H1 (cell line): ENCODE data around the gene TUT1. TPM values are rescaled to one million over a fixed set of nuclear protein-coding genes. Genes with fewer than 3 reads are reported as not detected.

Experiments
- CTCF ChIA-PET: fragments of 300-600 bp; sonication (Branson Sonifier 250); formaldehyde crosslinking; loops from one replicate; lab custom pipeline; 2021; ENCODE audit not compliant: partially characterized antibody; lab: Charles Lee
- POLR2A ChIA-PET: fragments of 300-600 bp; sonication (Branson Sonifier 250); formaldehyde crosslinking; loops from one replicate; lab custom pipeline; 2021; ENCODE audit warnings: inconsistent platforms; ENCODE audit not compliant: partially characterized antibody; lab: Charles Lee
- DNase-seq, 2 experiments: peaks; one replicate each; pipeline versions ENCODE4 v3.0.0 to v3.0.0-alpha.2; 2010 to 2022; ENCODE audit warnings: low spot score in 2 of 2, low read depth in 1 of 2, mixed read lengths in 1 of 2
- FAIRE-seq: peaks from 2 replicates; lab custom pipeline; 2011; peaks lifted over from hg19 to GRCh38; lab: Jason Lieb, UNC
- H2AFZ ChIP-seq: 2 replicates; pipeline ENCODE4 v1.8.1; 2012; ENCODE audit warnings: low read length, inconsistent platforms
- H2AK5ac ChIP-seq: 2 replicates; pipeline ENCODE4 v1.6.1; 2013; ENCODE audit warnings: low read depth, low read length
- H2BK120ac ChIP-seq: replicated peaks from 2 replicates; pipeline ENCODE3; 2013; ENCODE audit warnings: low read depth, low read length, inconsistent platforms
- H2BK12ac ChIP-seq: 2 replicates; pipeline ENCODE4 v1.6.1; 2013; ENCODE audit warnings: low read depth, low read length
- H2BK15ac ChIP-seq: 2 replicates; pipeline ENCODE4 v1.6.1; 2013; ENCODE audit warnings: low read length
- H2BK20ac ChIP-seq: 2 replicates; pipeline ENCODE4 v1.6.1; 2013; ENCODE audit warnings: low read length
- H2BK5ac ChIP-seq: 2 replicates; pipeline ENCODE4 v1.6.1; 2013; ENCODE audit warnings: low read depth, low read length
- H3K14ac ChIP-seq: 2 replicates; pipeline ENCODE4 v1.6.1; 2013; ENCODE audit warnings: inconsistent platforms; ENCODE audit not compliant: insufficient read length
- H3K18ac ChIP-seq: 2 replicates; pipeline ENCODE4 v1.6.1; 2013; ENCODE audit warnings: low read length; ENCODE audit errors: extremely low read depth
- H3K23ac ChIP-seq: 2 replicates; pipeline ENCODE4 v1.6.1; 2013; ENCODE audit warnings: inconsistent platforms; ENCODE audit not compliant: insufficient read length
- H3K23me2 ChIP-seq: 2 replicates; pipeline ENCODE4 v1.6.1; 2013; ENCODE audit warnings: low read depth, low read length
- H3K27ac ChIP-seq: 2 replicates; pipeline ENCODE4 v1.6.1; 2011; ENCODE audit warnings: low read depth, low read length, inconsistent platforms
- H3K27me3 ChIP-seq, 4 experiments: replicated peaks in 1 of 4; 1 replicate in 1 of 4; 2 replicates in 3 of 4; pipeline versions ENCODE4 v1.6.1 to v1.8.1; 2011 to 2013; ENCODE audit warnings: low read length in 3 of 4, mild to moderate bottlenecking in 3 of 4, inconsistent platforms in 2 of 4, mixed read lengths in 2 of 4, moderate library complexity in 1 of 4; ENCODE audit not compliant: control insufficient read depth in 3 of 4, insufficient read depth in 3 of 4; ENCODE audit errors: extremely low read depth in 1 of 4
- H3K36me3 ChIP-seq, 4 experiments: 2 replicates each; pipeline versions ENCODE4 v1.6.1 to v1.8.1; 2011 to 2013; ENCODE audit warnings: mild to moderate bottlenecking in 4 of 4, low read length in 3 of 4, moderate library complexity in 2 of 4, control low read depth in 1 of 4, inconsistent platforms in 1 of 4; ENCODE audit not compliant: insufficient read depth in 4 of 4, control insufficient read depth in 2 of 4
- H3K4ac ChIP-seq: replicated peaks from 2 replicates; pipeline ENCODE3; 2013; ENCODE audit warnings: low read length, low read depth, mixed read lengths, inconsistent platforms; ENCODE audit not compliant: insufficient read length
- H3K4me1 ChIP-seq, 4 experiments: replicated peaks in 1 of 4; 1 replicate in 1 of 4; 2 replicates in 3 of 4; pipeline versions ENCODE4 v1.6.1 to v1.8.1; 2011 to 2013; ENCODE audit warnings: low read length in 3 of 4, inconsistent platforms in 2 of 4, mixed read lengths in 1 of 4; ENCODE audit not compliant: insufficient read depth in 4 of 4, control insufficient read depth in 3 of 4
- H3K4me2 ChIP-seq, 2 experiments: 2 replicates each; pipeline versions ENCODE4 v1.6.1 to v1.8.1; 2011 to 2013; ENCODE audit warnings: low read depth in 2 of 2, low read length in 2 of 2, control low read depth in 1 of 2, inconsistent platforms in 1 of 2, mild to moderate bottlenecking in 1 of 2; ENCODE audit not compliant: insufficient read depth in 1 of 2
- H3K4me3 ChIP-seq, 4 experiments: fragments of 200-600, 300-600 bp in 1 of 4; sonication (generic), shearing (Covaris generic), sonication (Bioruptor Twin) in 1 of 4; 2 replicates each; pipeline versions ENCODE4 v1.5.1 to v1.8.1; 2011 to 2016; ENCODE audit warnings: low read length in 4 of 4, low read depth in 3 of 4, control low read depth in 2 of 4, inconsistent platforms in 2 of 4, mild to moderate bottlenecking in 2 of 4, mixed read lengths in 1 of 4, moderate library complexity in 1 of 4; ENCODE audit not compliant: insufficient read depth in 2 of 4; ENCODE audit errors: extremely low read depth in 1 of 4
- H3K56ac ChIP-seq: replicated peaks from 2 replicates; pipeline ENCODE3; 2013; ENCODE audit warnings: low read depth, mild to moderate bottlenecking, mixed read lengths, low read length, inconsistent platforms; ENCODE audit not compliant: insufficient read length
- H3K79me1 ChIP-seq: 2 replicates; pipeline ENCODE4 v1.6.1; 2013; ENCODE audit warnings: low read depth, low read length, control low read depth
- H3K79me2 ChIP-seq, 2 experiments: 2 replicates each; pipeline versions ENCODE4 v1.6.1 to v1.8.1; 2012 to 2013; ENCODE audit warnings: low read length in 2 of 2, mild to moderate bottlenecking in 2 of 2, inconsistent platforms in 1 of 2; ENCODE audit not compliant: insufficient read depth in 2 of 2, control insufficient read depth in 1 of 2
- H3K9ac ChIP-seq, 4 experiments: replicated peaks in 1 of 4; 1 replicate in 1 of 4; 2 replicates in 3 of 4; pipeline versions ENCODE4 v1.6.1 to v1.8.1; 2011 to 2013; ENCODE audit warnings: low read depth in 3 of 4, low read length in 3 of 4, control low read depth in 2 of 4, mild to moderate bottlenecking in 2 of 4, moderate library complexity in 2 of 4, inconsistent platforms in 1 of 4; ENCODE audit errors: extremely low read depth in 1 of 4
- H3K9me3 ChIP-seq, 2 experiments: 2 replicates each; pipeline versions ENCODE4 v1.6.1 to v1.8.1; 2012 to 2013; ENCODE audit warnings: mild to moderate bottlenecking in 2 of 2, moderate library complexity in 2 of 2, control low read depth in 1 of 2, inconsistent platforms in 1 of 2, low read depth in 1 of 2, low read length in 1 of 2, mixed read lengths in 1 of 2; ENCODE audit not compliant: insufficient read depth in 2 of 2
- H4K20me1 ChIP-seq, 2 experiments: replicated peaks in 1 of 2; 2 replicates each; pipeline versions ENCODE3 to v1.8.1; 2011 to 2013; ENCODE audit warnings: inconsistent platforms in 2 of 2, low read length in 2 of 2, mild to moderate bottlenecking in 1 of 2; ENCODE audit not compliant: insufficient read depth in 2 of 2, control insufficient read depth in 1 of 2
- H4K5ac ChIP-seq: 2 replicates; pipeline ENCODE4 v1.6.1; 2013; ENCODE audit warnings: low read length, low read depth, mixed read lengths, inconsistent platforms; ENCODE audit not compliant: insufficient read length
- H4K8ac ChIP-seq: 2 replicates; pipeline ENCODE4 v1.8.0; 2013; ENCODE audit warnings: mild to moderate bottlenecking, moderate library complexity, low read length, inconsistent platforms; ENCODE audit not compliant: insufficient read depth; ENCODE audit errors: extremely low read depth
- H4K91ac ChIP-seq: replicated peaks from 2 replicates; pipeline ENCODE3; 2013; ENCODE audit warnings: low read length, mixed read lengths, inconsistent platforms; ENCODE audit not compliant: insufficient read length
- CHD1 ChIP-seq: IDR thresholded peaks from 2 replicates; pipeline ENCODE4 v1.6.1; 2012; ENCODE audit warnings: low read depth, low read length, improper control_type of control experiment
- JUND ChIP-seq: IDR thresholded peaks from 2 replicates; pipeline ENCODE4 v1.6.1; 2011; ENCODE audit warnings: mild to moderate bottlenecking, improper control_type of control experiment, low read length
- RBBP5 ChIP-seq: IDR thresholded peaks from 2 replicates; pipeline ENCODE4 v1.7.1; 2012; ENCODE audit warnings: low read depth, mild to moderate bottlenecking, inconsistent platforms, low read length, moderate library complexity, borderline replicate concordance
- RFX5 ChIP-seq: IDR thresholded peaks from 2 replicates; pipeline ENCODE4 v1.6.1; 2011; ENCODE audit warnings: low read depth, low read length, improper control_type of control experiment, borderline replicate concordance
- SIN3A ChIP-seq, 2 experiments: IDR thresholded peaks in 1 of 2; conservative IDR thresholded peaks in 1 of 2; 2 replicates each; pipeline ENCODE4 v1.6.1; 2011 to 2012; ENCODE audit warnings: low read length in 2 of 2, improper control_type of control experiment in 1 of 2, low read depth in 1 of 2, mild to moderate bottlenecking in 1 of 2
- SP1 ChIP-seq: IDR thresholded peaks from 2 replicates; pipeline ENCODE4 v1.6.1; 2011; ENCODE audit warnings: low read depth, low read length
- TAF7 ChIP-seq: optimal IDR thresholded peaks from 2 replicates; pipeline ENCODE3; 2011; ENCODE audit warnings: low read depth, mild to moderate bottlenecking, inconsistent platforms, low read length, moderate library complexity, borderline replicate concordance
- TBP ChIP-seq: IDR thresholded peaks from 2 replicates; pipeline ENCODE4 v1.6.1; 2011; ENCODE audit warnings: low read depth, low read length, improper control_type of control experiment
- YY1 ChIP-seq: IDR thresholded peaks from 2 replicates; pipeline ENCODE4 v1.6.1; 2011; ENCODE audit warnings: low read depth, mild to moderate bottlenecking, low read length
- WGBS, 2 experiments: shearing (Covaris generic) in 1 of 2; methylation state at CpG; one replicate each; pipeline versions ENCODE4 v1.1.6 to v1.1.7; 2013 to 2015; ENCODE audit warnings: low lambda C conversion rate in 2 of 2, mixed read lengths in 2 of 2, inconsistent platforms in 1 of 2, low coverage in 1 of 2, missing lambda C conversion rate in 1 of 2; ENCODE audit not compliant: insufficient replicate concordance in 2 of 2, insufficient coverage in 1 of 2, insufficient read length in 1 of 2; ENCODE audit errors: extremely low coverage in 1 of 2, missing lambda C conversion rate in 1 of 2; 5-methylcytosine and 5-hydroxymethylcytosine counted together
- polyA plus RNA-seq, 7 experiments: library from polyadenylated mRNA; depleted of rRNA in 3 of 7; stranded (reverse) in 5 of 7; unstranded in 2 of 7; fragments of >200 nt in 5 of 7; fragments of 200-250 nt in 2 of 7; gene quantifications; 1 replicate in 5 of 7; 2 replicates in 1 of 7; 4 replicates in 1 of 7; pipeline versions ENCODE4 v1.2.1 to v1.2.3, GENCODE V29; 2011 to 2013; ENCODE audit warnings: missing spikeins in 2 of 7, mixed read lengths in 2 of 7
- total RNA-seq: library from RNA; stranded (reverse); fragmentation: NEBNext Ultra II Directional; extraction: Animal tissue kit (Norgen Biotek cat#: 25700); gene quantifications from 2 replicates; pipeline ENCODE4 v1.2.1, GENCODE V29; 2021
- TF ChIP-seq, protein P1 (sequence below): IDR thresholded peaks from 2 replicates; pipeline ENCODE4 v1.6.1; 2012; ENCODE audit warnings: inconsistent platforms

TUT1 gene
- total and polyA plus RNA-seq, 2 of the 8 experiments (the other 6 are each of a cell fraction or from before 2014, with no cell fraction given): 17.8 to 24.6 TPM

DNA sequence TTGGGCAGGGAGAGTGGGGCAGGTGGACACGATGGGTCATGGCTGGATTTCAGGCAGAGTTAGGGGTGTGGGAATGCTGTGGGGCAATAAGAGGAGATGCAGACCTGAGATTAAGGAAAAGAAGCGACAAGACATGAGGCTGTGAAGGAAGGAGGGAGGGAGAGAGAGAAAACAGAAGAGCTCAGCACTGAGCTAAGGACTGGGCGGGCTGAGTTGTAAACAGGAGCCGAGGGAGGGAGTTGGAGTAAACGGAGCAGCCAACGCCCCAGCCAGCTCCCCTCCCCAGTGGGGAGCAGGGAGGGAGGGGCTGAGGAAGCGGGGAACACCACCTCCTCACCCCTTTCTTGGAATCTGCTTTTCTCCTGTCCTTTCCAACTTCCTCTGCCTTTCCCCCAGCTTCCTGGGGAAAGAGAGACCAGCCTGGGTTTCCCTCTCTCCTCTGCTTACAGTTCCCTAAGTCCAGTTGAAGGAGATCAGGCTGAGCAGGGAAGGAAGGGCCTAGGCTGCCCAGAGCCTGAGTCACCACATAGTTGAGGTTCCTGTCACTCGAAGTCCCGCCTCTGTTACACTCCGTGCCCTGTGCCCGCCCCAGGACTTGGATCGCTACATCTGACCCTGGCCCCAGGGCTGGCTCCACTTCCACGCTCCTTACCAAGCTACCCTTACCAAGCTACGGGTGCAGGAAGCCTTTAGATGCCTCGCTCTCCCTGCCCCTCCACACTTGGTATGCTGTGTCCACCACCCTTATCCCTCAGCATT lies 38.1 kb downstream of the TUT1 start:
- ChIA-PET POLR2A (interaction anchor here (0.5 to 20.3 kb wide), 13 partner anchors 11 to 288 kb away, joined by 3 to 336 read pairs (median 5); partner anchors contain the start of genes C11orf98, CSKMT, EEF1G and TUT1), CTCF (interaction anchor here (0.6 to 10.9 kb wide), 12 partner anchors 8 to 469 kb away, joined by 3 to 161 read pairs (median 4); no protein-coding TSS in a partner anchor)
- Histone ChIP-seq H2BK120ac (peak overlapping the region; percentile 17), H3K27me3 (peaks cover 0 to 12% (median 10%) of the 10 kb centered on the region in 4 experiments; a peak in 5 of 7 replicates), H3K36me3 (peaks cover 3 to 13% (median 5%) of the 10 kb centered on the region in 4 experiments; a peak in 6 of 8 replicates), H3K79me2 (no peaks in the 10 kb centered on the region), H3K23ac (no peak overlapping the region), H2AK5ac (peak overlapping the region; percentile 94), H3K23me2 (peaks cover 2% of the 10 kb centered on the region; the same call in 1 of the 2 replicates), H3K27ac (peak overlapping the region; percentile 91), H3K9ac (peak overlapping the region in 3 of 4 experiments; percentile 26 to 72 (median 70); a peak in 5 of 7 replicates), H3K9me3 (no peaks in the 10 kb centered on the region), H4K5ac (peak overlapping the region; percentile 14), H3K14ac (no peak overlapping the region), H4K8ac (no peak overlapping the region), H3K4ac (peak overlapping the region; percentile 82), H3K56ac (no peak overlapping the region), H2BK12ac (peak overlapping the region; percentile 93), H2BK15ac (peak overlapping the region; percentile 66; the same call in 1 of the 2 replicates), H4K91ac (peak overlapping the region; percentile 22), H3K18ac (peak overlapping the region; percentile 84), H3K4me2 (peak overlapping the region; percentile 65 to 96), H3K4me1 (peaks cover 20 to 47% (median 31%) of the 10 kb centered on the region in 4 experiments), H2BK20ac (peak overlapping the region; percentile 87), H4K20me1 (peaks cover 2 to 16% of the 10 kb centered on the region in 2 experiments), H2AFZ (no peak overlapping the region), H3K79me1 (0 out of 2 replicates have a peak, but pooled peaks cover 3% of the 10 kb centered on the region), H3K4me3 (peak overlapping the region; percentile 6 to 36 (median 26); a peak in 6 of 8 replicates), H2BK5ac (peak overlapping the region; percentile 77)
- FAIRE-seq (no peak), DNase-seq (peak; percentile 73 to 82)
- 21% methylated on average over 15 of the region's 15 CpGs; no CpG with 5 or more reads in 1 of the 2 experiments for WGBS, 2 experiments
- no peak for TF ChIP-seq CHD1
- peak; percentile 37; the same call in 1 of the 2 replicates for TF ChIP-seq TBP
- TF ChIP-seq, protein P1, sequence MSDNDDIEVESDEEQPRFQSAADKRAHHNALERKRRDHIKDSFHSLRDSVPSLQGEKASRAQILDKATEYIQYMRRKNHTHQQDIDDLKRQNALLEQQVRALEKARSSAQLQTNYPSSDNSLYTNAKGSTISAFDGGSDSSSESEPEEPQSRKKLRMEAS: peak; percentile 32; the same call in 1 of the 2 replicates
- TF ChIP-seq TAF7: no peak
- peak; percentile 79 for TF ChIP-seq SP1
- TF ChIP-seq YY1: 0 out of 2 replicates have a peak, but pooled peaks have one; percentile 33
- TF ChIP-seq JUND: peak; percentile 84
- TF ChIP-seq SIN3A (conservative IDR thresholded peaks at IDR 0.05 in 1 of 2, IDR thresholded peaks at IDR 0.05 in 1 of 2; ENCODE audit: low read depth in 1 of 2, low read length in 2 of 2): peak in 1 of 2 experiments; percentile 75; a peak in 1 of 4 replicates
- peak; percentile 55; the same call in 1 of the 2 replicates for TF ChIP-seq RFX5
- TF ChIP-seq RBBP5: peak; percentile 57; the same call in 1 of the 2 replicates
